SH-SY5Y (cell line): Measurements from ENCODE around the gene PPP1R3D.

Experiments used
- GATA2 ChIP-seq: IDR thresholded peaks from 2 replicates; pipeline ENCODE4 v1.6.1; 2011; ENCODE audit warnings: mild to moderate bottlenecking, low read depth, low read length
- GATA3 ChIP-seq: IDR thresholded peaks from 2 replicates; pipeline ENCODE4 v1.6.1; 2011; ENCODE audit warnings: low read depth, mild to moderate bottlenecking, low read length, moderate library complexity

GRCh38 chr20:59971428-59971827, 31.3 kb upstream of the PPP1R3D start:
- TF ChIP-seq GATA2, result no peak
- TF ChIP-seq GATA3, result no peak
